ENCODE data around the gene LANCL2.

DNA sequence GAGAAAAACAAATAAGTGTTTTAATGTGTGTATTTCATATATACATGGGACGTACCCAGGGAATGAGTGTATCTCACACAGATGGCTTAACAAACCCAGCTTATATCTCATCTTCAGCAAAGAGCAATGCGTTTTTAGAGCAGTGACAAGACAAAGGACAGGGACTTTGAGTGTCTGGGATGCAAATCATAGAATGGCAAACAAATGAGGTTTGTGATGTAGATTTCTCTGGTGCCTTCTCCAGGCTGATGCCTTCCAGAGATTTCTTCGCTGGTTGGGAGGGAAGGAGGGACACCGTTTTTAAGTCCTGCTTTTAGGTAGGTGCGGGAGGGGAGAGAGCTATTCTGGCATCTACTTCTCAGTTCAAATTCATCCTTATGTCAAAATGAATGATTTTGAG lies 16.6 kb downstream of the LANCL2 start:
- TF ChIP-seq, protein P1, sequence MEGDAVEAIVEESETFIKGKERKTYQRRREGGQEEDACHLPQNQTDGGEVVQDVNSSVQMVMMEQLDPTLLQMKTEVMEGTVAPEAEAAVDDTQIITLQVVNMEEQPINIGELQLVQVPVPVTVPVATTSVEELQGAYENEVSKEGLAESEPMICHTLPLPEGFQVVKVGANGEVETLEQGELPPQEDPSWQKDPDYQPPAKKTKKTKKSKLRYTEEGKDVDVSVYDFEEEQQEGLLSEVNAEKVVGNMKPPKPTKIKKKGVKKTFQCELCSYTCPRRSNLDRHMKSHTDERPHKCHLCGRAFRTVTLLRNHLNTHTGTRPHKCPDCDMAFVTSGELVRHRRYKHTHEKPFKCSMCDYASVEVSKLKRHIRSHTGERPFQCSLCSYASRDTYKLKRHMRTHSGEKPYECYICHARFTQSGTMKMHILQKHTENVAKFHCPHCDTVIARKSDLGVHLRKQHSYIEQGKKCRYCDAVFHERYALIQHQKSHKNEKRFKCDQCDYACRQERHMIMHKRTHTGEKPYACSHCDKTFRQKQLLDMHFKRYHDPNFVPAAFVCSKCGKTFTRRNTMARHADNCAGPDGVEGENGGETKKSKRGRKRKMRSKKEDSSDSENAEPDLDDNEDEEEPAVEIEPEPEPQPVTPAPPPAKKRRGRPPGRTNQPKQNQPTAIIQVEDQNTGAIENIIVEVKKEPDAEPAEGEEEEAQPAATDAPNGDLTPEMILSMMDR (IDR thresholded peaks at IDR 0.05) = no peak
- no peak for TF ChIP-seq EP300 (IDR thresholded peaks at IDR 0.05)
- no peak for TF ChIP-seq POLR2A (IDR thresholded peaks at IDR 0.05)
- no peak for TF ChIP-seq POLR2AphosphoS5 (IDR thresholded peaks at IDR 0.05)

Measured in stomach (tissue), 4 donors.